COLO668 (cell line): Measurements from ENCODE around the gene UBXN6.

Source experiments
- DNase-seq: peaks from one replicate; lab custom pipeline; 2025; ENCODE audit not compliant: unreplicated experiment; lab: John Stamatoyannopoulos, UW

The UBXN6 gene

GRCh38 chr19:4493929-4494690 lies 36.5 kb upstream of the UBXN6 start:
- DNase-seq, result no peak

GRCh38 chr19:4493104-4493928 lies 35.7 kb upstream of the UBXN6 start:
- no peak for DNase-seq

GRCh38 chr19:4492337-4493103 lies 34.9 kb upstream of the UBXN6 start:
- no peak for DNase-seq

GRCh38 chr19:4491446-4491845 lies 33.9 kb upstream of the UBXN6 start:
- no peak for DNase-seq

DNA sequence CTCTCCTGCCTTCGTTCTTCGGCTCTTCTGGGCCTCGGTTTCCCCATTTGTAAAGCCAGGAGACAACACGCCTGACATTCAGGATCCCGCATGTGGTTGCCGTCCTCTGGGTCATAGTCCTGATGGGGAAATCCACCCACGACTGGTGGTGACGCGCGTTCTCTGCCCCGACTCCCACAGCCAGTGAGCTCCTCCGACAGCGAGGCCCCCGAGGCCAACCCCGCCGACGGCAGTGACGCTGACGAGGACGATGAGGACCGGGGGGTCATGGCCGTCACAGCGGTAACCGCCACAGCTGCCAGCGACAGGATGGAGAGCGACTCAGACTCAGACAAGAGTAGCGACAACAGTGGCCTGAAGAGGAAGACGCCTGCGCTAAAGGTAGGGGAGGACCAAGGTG lies 30.9 kb upstream of the UBXN6 start:
- no peak for DNase-seq

DNA sequence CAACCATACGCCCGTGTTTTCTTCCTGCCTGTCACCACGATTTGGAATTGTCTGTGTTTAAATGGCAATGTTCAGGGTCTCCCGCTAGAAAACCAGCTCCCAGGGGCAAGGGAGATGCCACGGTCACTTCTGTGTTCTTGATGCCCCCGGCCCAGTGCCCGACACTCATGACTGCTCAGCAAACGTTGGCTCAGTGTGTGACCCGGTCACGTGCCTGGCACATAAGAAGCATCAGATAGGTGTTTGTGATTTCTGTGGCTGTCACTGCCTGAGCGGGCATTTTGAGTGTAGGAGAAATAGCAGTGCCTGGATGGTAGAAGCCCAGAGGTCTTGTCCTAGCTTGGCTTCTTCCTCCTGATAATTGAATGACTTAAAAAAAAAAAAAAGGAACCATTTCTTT lies 30.0 kb upstream of the UBXN6 start:
- DNase-seq, result no peak

DNA sequence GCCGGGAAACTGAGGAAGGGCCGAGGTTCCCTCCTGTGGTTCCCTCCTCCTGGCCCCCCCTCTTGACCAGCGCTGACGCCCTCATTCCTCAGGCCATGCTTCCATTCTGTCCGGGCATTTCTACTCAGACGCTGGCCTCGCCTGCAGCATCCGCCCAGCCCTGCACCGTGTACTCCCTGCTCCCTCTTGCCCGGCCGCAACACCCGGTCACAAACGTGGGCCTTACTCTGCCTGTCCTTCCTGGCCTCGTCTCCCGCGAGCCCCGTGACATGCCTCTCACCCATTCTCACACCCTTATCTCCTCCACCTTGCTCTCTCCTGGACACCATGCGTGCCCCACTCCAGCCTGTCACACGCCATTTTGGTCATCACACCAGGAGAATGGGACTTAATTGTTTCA lies 25.8 kb upstream of the UBXN6 start:
- DNase-seq, result no peak

- no peak for DNase-seq
Observed at GRCh38 chr19:4482721-4483364, 25.2 kb upstream of the UBXN6 start.

DNA sequence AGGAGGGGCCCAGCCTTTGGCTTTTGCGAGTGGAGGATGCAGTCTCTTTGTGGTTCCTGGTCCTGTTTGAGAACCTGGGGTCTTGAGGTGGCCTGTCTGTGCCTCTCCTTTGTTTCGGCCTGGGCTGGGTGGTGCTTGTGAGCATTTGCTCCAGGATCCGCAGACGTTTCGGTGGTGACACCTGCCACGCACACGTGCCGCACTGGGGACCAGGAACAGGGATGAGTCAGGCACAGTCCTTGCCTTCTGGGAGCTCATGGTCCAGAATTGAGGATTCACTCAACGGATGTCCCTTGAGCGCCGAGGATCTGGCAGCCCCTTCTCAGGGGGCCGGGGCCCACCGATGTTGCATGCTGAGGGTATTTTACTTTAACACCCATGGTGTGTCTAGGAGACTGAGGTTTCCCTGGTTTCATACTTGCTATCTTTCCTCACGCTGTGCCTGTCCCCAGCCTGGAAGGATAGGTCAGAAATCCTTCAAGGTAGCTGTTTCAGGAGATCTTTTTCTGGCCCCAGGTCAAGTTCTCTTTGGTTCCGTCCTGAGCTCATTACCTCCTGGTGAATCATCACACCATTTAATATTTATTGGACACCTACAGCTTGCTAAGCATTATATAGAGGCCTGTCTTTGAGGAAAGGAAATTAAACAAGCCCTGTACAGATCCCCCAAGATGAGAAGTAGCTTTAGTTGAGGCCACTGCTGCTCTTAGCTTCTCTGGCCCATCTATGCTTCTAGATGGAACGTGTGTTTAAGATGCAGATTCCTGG lies 19.6 kb upstream of the UBXN6 start:
- no peak for DNase-seq

GRCh38 chr19:4474514-4475022 lies 17.0 kb upstream of the UBXN6 start:
- no peak for DNase-seq

DNA sequence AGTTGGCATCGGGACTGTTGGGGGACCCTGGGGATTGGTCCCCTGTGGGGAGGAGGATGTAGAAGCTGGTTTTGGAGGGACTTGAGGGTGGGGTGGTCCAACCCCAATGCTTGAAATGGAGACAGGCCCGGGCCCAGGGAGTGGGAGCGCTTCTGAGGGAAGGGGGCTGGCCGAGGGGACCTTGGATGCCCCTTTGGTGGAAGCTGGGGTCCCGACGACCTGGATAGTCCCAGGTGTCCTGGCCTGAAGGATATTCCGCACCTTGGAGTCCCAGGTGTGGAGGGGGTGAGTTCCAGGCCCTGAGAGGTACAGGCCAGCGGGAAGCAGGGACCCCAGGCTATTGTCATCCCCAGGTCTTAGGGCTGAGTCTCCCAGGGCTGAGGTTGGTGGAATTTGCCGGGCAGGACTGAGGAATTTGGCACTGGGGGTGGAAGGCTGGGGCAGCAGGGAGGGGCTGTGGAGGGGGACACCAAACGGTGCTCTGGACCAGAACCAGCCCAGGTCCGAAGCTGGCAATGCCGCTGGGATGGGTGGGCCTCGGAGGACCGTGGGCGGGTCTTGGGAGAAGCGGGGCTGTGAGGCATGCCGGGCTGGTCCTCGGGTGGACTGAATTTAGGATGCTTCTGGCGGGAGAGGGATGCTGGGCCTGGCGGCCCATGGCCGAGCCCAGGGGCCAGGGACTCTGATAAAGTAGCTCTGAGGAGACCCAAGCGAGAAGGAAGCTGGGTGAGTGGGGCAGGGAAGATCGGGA lies 16.3 kb upstream of the UBXN6 start:
- DNase-seq, result no peak

DNA sequence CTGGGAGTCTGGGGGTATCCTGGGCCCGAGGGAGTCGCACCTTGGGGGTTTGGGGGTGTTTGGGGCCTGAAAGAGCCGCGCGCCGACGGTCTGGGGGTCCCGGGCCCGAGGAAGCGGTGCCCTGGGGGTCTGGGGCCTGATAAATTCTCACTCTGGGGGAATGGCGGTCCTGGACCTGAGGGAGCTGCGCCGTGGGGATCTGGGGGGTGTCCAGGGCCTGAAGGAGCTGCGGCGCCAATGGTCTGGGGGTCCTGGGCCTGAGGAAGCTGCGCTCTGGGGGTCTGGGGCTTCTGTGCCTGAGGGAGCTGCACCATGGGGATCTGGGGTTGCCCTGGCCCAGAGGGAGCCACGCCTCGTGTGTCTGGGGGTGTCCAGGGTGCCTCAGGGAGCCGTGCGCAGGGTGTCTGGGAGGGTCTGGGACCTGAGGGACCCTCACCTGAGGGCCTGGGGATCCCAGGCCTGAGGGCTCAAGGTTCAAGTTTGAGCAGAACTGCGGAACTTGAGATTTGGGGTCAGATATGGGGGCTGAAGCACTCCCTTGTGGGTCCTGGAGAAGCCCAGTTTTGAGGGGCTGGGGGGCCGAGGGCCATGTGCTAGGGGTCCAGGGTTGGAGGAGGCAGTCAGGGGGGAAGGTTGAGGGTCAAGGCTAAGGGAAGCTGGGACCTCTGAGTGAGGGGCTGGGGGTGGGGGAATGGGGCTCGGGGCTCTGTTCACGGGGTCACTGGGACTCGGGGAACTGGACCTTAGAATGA lies 15.6 kb upstream of the UBXN6 start:
- DNase-seq, result no peak

DNA sequence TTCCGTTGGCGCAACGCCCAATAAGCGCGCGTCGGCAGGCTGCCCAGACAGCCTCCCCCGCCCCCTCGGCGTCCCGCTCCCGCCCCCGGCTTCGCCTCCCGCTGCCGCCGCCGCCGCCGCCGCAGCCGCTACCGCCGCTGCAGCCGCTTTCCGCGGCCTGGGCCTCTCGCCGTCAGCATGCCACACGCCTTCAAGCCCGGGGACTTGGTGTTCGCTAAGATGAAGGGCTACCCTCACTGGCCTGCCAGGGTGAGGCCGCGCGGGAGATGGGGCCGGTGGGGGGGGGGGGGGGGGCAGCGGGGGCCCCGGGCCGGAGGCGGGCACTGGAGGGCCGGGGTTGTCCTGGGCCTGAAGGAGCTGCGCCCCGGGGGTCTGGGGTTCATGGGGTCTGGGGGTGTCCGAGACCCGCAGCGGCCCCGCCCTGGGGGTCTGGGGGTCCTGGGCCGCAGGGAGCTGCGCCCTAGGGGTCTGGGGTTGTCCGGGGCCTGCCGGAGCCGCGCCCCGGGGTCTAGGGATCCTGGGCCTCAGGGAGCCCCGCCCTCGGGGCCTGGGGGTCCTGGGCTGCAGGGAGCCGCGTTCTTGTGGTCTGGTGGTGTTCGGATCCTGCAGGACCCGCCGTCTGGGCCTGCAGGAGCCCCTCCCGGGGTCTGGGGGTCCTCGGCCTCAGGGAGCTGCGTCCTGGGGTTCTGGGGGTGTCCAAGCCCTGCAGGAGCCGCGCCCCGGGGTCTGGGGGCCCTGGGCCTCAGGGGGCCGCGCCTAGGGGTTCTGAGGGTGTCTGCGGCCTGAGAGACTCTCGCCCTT lies 14.8 kb upstream of the UBXN6 start, which contains the start of gene HDGFL2:
Gene HDGFL2 (plus strand): TSS at position 124 of the 801 bp plus-strand sequence. CDS start 54 bp downstream, at position 178.
- peak; percentile 18 for DNase-seq

DNA sequence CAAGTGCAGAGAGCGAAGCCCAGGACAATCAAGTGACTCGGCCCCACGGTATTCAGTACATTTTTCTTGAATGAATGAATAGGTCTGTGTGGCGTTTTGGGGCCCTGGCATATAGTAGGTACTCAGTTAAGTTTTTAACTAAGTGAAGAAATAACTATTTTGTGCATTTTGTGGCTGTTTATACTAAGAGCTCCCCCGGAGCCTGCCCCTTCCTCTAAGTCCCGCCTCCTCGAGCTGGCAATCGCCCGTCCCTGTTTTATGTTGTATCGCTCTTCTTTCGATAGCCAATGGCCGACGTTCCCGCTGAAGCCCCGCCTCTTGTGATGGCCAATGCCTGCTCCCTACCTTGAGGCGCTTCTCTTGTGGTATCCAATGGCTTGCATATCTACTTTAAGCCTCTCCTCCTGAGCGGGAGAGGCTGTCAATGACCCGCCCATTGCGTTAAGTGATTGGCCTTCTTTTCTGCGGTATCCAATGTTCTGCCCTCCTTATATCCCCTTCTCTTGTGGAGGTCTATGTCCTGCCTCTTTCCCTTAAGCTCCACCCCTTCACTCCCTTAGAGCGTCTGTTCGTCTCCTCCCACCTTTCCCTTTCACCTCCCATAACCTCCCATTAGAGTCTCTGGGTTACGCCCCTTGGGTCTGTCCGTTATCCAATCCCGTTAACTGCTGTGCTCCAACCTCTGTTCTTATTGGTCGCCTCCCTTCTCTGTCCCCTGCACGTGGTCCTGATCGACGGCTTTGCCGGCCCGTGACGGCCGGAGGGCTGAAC lies 14.0 kb upstream of the UBXN6 start:
- DNase-seq, result peak; percentile 98

- DNase-seq, result no peak
Observed at GRCh38 chr19:4467835-4468234, 10.2 kb upstream of the UBXN6 start.

- DNase-seq, result no peak
Observed at GRCh38 chr19:4464815-4465581, 7.4 kb upstream of the UBXN6 start.
